Nephron (organoid): Measurements from ENCODE around the gene TRIM28.
A peak's percentile ranks its signal among the peaks of the same experiment; 100 is the strongest.

Source experiments
- H3K27ac Mint-ChIP-seq, 3 experiments: 2 replicates each; pipeline ENCODE4 v1.8.0; 2020; ENCODE audit warnings: mixed read lengths in 3 of 3, mild to moderate bottlenecking in 2 of 3, moderate library complexity in 1 of 3
- H3K27me3 Mint-ChIP-seq: 2 replicates; pipeline ENCODE4 v1.8.0; 2021; ENCODE audit warnings: low read depth, mild to moderate bottlenecking, moderate library complexity, mixed read lengths
- H3K36me3 Mint-ChIP-seq: 2 replicates; pipeline ENCODE4 v1.8.0; 2020; ENCODE audit warnings: low read depth, mixed read lengths
- H3K4me1 Mint-ChIP-seq: 2 replicates; pipeline ENCODE4 v1.8.0; 2020; ENCODE audit warnings: mixed read lengths
- H3K4me3 Mint-ChIP-seq, 3 experiments: 2 replicates each; pipeline ENCODE4 v1.8.0; 2020; ENCODE audit warnings: mild to moderate bottlenecking in 3 of 3, mixed read lengths in 3 of 3, moderate library complexity in 2 of 3
- H3K9me3 Mint-ChIP-seq: 2 replicates; pipeline ENCODE4 v1.8.0; 2020; ENCODE audit warnings: mixed read lengths
- CTCF ChIP-seq, 3 experiments: fragments of 200-600 bp; sonication (generic); IDR thresholded peaks; one replicate each; pipeline ENCODE4 v1.5.0; 2021; ENCODE audit warnings: antibody characterized with exemption in 3 of 3; ENCODE audit not compliant: unreplicated experiment in 3 of 3

The TRIM28 gene

GRCh38 chr19:58549664-58550361 is 5.9 kb downstream of the TRIM28 start:
- peak overlapping the region in 2 of 3 experiments; percentile 21 to 58 for H3K4me3 Mint-ChIP-seq
- H3K9me3 Mint-ChIP-seq = no peaks in the 10 kb centered on the region
- H3K27me3 Mint-ChIP-seq = no peaks in the 10 kb centered on the region
- H3K27ac Mint-ChIP-seq = no peak overlapping the region
- TF ChIP-seq CTCF (IDR thresholded peaks at IDR 0.05; ENCODE audit: unreplicated experiment in 3 of 3) = no peak
- peaks cover 40% of the 10 kb centered on the region for H3K4me1 Mint-ChIP-seq
- H3K36me3 Mint-ChIP-seq = peaks cover 64% of the 10 kb centered on the region

GRCh38 chr19:58550362-58551122 is 6.7 kb downstream of the TRIM28 start:
- Mint-ChIP-seq H3K27ac (no peak overlapping the region), H3K9me3 (no peaks in the 10 kb centered on the region), H3K36me3 (peaks cover 68% of the 10 kb centered on the region), H3K4me3 (peak overlapping the region; percentile 4 to 71 (median 42)), H3K27me3 (no peaks in the 10 kb centered on the region), H3K4me1 (peaks cover 46% of the 10 kb centered on the region)
- no peak for TF ChIP-seq CTCF (IDR thresholded peaks at IDR 0.05; ENCODE audit: unreplicated experiment in 3 of 3)

- no peak for TF ChIP-seq CTCF (IDR thresholded peaks at IDR 0.05; ENCODE audit: unreplicated experiment in 3 of 3)
- H3K36me3 Mint-ChIP-seq = peaks cover 63% of the 10 kb centered on the region
- H3K27me3 Mint-ChIP-seq = no peaks in the 10 kb centered on the region
- H3K4me3 Mint-ChIP-seq = peak overlapping the region; percentile 4 to 71 (median 42)
- no peak overlapping the region for H3K27ac Mint-ChIP-seq
- no peaks in the 10 kb centered on the region for H3K9me3 Mint-ChIP-seq
- peaks cover 40% of the 10 kb centered on the region for H3K4me1 Mint-ChIP-seq
Measured at GRCh38 chr19:58551123-58551497, 7.2 kb downstream of the TRIM28 start.

GRCh38 chr19:58551577-58552471 is 8.0 kb downstream of the TRIM28 start:
- no peak overlapping the region for H3K27ac Mint-ChIP-seq
- peak overlapping the region; percentile 16 to 54 (median 22) for H3K4me3 Mint-ChIP-seq
- H3K9me3 Mint-ChIP-seq = no peaks in the 10 kb centered on the region
- H3K36me3 Mint-ChIP-seq = peaks cover 63% of the 10 kb centered on the region
- H3K4me1 Mint-ChIP-seq = peaks cover 40% of the 10 kb centered on the region
- no peaks in the 10 kb centered on the region for H3K27me3 Mint-ChIP-seq
- TF ChIP-seq CTCF (IDR thresholded peaks at IDR 0.05; ENCODE audit: unreplicated experiment in 3 of 3) = no peak

- Mint-ChIP-seq H3K9me3 (no peaks in the 10 kb centered on the region), H3K4me3 (peak overlapping the region; percentile 22 to 54 (median 33)), H3K27me3 (peaks cover 1% of the 10 kb centered on the region), H3K36me3 (peaks cover 58% of the 10 kb centered on the region), H3K4me1 (peaks cover 39% of the 10 kb centered on the region), H3K27ac (peak overlapping the region in 2 of 3 experiments; percentile 18 to 53)
- TF ChIP-seq CTCF (IDR thresholded peaks at IDR 0.05; ENCODE audit: unreplicated experiment in 3 of 3) = no peak
Measured at GRCh38 chr19:58552655-58553054, 8.8 kb downstream of the TRIM28 start.
